ENCODE data around the gene SPAG7.
"Not testable (repeated sequence)": the region's sequence is repeated elsewhere in the genome, so short reads cannot be mapped to it uniquely, and the experiment has no call there.

Gene SPAG7

GRCh38 chr17:4938069-4938491, 29.5 kb downstream of the SPAG7 start:
- DNase-seq (ENCODE audit: low read depth in 2 of 2), result no peak

- no peak for DNase-seq (ENCODE audit: low read depth in 2 of 2)
Observed at GRCh38 chr17:4937553-4937952, 30.1 kb downstream of the SPAG7 start.

- no peak for DNase-seq (ENCODE audit: low read depth in 2 of 2)
Observed at GRCh38 chr17:4936436-4936835, 31.2 kb downstream of the SPAG7 start.

GRCh38 chr17:4935650-4936049, 32.0 kb downstream of the SPAG7 start:
- no peak for DNase-seq (ENCODE audit: low read depth in 2 of 2)

- no peak for DNase-seq (ENCODE audit: low read depth in 2 of 2)
Observed at GRCh38 chr17:4934173-4934979, 33.2 kb downstream of the SPAG7 start.

GRCh38 chr17:4933646-4934045, 34.0 kb downstream of the SPAG7 start:
- DNase-seq (ENCODE audit: low read depth in 2 of 2), result no peak

GRCh38 chr17:4932756-4933155, 34.9 kb downstream of the SPAG7 start:
- no peak for DNase-seq (ENCODE audit: low read depth in 2 of 2)

GRCh38 chr17:4931963-4932362, 35.7 kb downstream of the SPAG7 start, which contains the start of gene GP1BA:
Gene GP1BA (plus strand): TSS chr17:4932277. CDS start chr17:4932605, 328 bp downstream.
- DNase-seq (ENCODE audit: low read depth in 2 of 2), result no peak

- DNase-seq (ENCODE audit: low read depth in 2 of 2), result no peak
Observed at GRCh38 chr17:4928881-4929280, 38.7 kb downstream of the SPAG7 start.

GRCh38 chr17:4926577-4927335, 40.9 kb downstream of the SPAG7 start:
- not testable (repeated sequence) for DNase-seq (ENCODE audit: low read depth in 2 of 2)

GRCh38 chr17:4921320-4921719, 46.3 kb downstream of the SPAG7 start:
- DNase-seq (ENCODE audit: low read depth in 2 of 2), result no peak

- no peak for DNase-seq (ENCODE audit: low read depth in 2 of 2)
Observed at GRCh38 chr17:4920351-4921048, 47.1 kb downstream of the SPAG7 start.

GRCh38 chr17:4919511-4920047, 48.0 kb downstream of the SPAG7 start:
- DNase-seq (ENCODE audit: low read depth in 2 of 2), result no peak

GRCh38 chr17:4914551-4914950, 53.1 kb downstream of the SPAG7 start:
- DNase-seq (ENCODE audit: low read depth in 2 of 2), result not testable (repeated sequence)

- DNase-seq (ENCODE audit: low read depth in 2 of 2), result no peak
Observed at GRCh38 chr17:4913994-4914393, 53.6 kb downstream of the SPAG7 start.

Measured in activated CD4-positive, alpha-beta T cell treated with anti-CD3 and anti-CD28 coated beads for 24 hours (primary cell).